GM21526 (cell line): Measurements from ENCODE around the gene TAS2R30.

Source experiments
- ATAC-seq: cut with Tn5 transposase; IDR thresholded peaks from one replicate; pipeline ENCODE4 v1.9.1; 2021; ENCODE audit warnings: moderate library complexity; ENCODE audit not compliant: unreplicated experiment, low FRiP score

Gene TAS2R30, protein sequence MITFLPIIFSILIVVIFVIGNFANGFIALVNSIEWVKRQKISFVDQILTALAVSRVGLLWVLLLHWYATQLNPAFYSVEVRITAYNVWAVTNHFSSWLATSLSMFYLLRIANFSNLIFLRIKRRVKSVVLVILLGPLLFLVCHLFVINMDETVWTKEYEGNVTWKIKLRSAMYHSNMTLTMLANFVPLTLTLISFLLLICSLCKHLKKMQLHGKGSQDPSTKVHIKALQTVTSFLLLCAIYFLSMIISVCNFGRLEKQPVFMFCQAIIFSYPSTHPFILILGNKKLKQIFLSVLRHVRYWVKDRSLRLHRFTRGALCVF

DNA sequence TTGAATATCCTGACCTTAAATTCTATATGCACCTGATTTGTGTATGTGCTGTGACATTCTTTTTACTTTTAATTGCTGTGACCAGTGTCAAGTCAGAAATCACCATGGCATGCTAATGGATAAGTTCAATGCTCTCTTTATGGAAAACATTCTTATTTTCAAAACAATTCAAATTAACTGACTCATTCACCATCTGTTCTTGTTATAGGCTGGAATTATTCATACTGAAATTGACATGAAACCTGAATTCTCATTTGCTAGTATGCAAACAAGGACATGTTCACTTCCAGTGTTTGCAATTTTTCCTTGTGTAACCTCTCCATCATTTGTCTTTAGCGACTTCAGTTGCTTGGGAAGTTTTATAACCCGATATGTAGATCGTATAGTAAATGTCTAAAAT is at the start of gene TAS2R30:
Gene TAS2R30, minus strand, starts transcription at position 340 of the 400 bp plus-strand sequence. CDS start 400 bp downstream, outside the sequence.
- no peak for ATAC-seq

DNA sequence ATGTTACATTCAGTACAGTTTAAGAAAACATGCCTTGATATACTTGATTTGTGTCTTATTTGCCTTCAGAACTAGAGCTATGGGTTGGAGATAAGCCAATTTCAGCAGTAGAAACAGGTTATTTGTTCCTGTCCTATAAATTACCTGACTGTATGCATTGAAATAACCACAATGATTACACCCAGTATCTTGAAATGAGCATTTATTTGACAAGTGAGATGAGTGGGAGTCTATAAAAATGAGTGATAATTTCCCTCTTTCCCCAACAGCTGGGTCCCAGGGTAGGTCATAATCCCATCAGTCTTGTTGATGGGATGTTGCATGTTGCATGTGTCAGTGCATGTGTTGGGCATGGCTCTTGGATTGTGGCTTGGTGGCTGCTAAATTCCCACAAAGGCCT is 48.6 kb upstream of the TAS2R30 start:
- no peak for ATAC-seq

DNA sequence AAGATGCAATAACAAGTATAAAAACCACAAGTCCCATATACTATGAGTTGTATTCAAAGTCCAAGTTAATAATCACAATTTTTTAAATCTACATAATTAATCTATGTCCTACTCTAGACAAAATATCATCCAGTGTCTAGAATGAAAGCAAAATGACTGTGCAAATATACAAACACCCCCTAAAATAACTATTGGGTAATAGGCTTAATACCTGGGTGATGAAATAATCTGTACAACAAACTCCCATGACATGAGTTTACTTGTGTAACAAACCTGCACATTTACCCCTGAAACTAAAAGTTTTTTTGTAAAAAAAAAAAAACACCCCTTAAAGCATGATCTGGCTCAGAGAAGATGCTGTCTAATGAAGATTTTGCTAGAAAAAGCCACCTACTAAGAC is 48.1 kb upstream of the TAS2R30 start:
- ATAC-seq: no peak

DNA sequence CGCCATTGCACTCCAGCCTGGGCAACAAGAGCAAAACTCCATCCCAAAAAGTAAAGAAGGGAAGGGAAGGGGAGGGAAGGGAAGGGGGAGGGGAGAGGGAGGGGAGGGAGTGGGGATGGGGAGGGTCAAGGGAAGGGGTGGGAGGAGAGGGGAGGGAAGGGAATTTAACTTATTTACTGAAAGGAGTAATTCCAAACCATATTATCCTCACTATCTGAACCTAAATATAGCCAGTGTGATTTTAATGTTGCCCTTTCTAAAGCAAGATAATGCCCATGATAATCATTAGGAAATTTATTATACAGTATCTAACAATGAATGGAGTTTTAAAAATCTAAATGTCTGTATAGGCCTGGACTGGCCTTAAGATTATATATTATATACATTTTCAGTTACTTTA is 43.8 kb upstream of the TAS2R30 start:
- ATAC-seq: no peak

DNA sequence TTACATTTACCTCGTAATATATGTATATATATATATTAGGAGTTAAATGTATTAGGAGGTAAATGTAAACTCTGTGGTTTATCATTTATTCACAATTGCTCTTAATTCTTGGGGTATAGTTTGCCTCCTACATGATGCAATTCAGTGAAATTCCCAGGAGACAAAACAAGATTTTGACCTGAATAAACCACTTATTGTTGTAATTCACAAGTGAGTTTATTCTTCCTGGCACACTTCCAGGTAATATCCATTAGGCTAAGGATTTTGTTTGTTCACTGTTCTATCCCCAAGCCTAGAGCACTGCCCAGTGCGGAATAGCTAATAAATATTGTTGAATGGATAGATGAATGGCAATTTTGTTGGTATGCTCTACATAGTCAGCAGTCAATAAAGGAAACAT is 39.6 kb upstream of the TAS2R30 start:
- ATAC-seq: no peak

DNA sequence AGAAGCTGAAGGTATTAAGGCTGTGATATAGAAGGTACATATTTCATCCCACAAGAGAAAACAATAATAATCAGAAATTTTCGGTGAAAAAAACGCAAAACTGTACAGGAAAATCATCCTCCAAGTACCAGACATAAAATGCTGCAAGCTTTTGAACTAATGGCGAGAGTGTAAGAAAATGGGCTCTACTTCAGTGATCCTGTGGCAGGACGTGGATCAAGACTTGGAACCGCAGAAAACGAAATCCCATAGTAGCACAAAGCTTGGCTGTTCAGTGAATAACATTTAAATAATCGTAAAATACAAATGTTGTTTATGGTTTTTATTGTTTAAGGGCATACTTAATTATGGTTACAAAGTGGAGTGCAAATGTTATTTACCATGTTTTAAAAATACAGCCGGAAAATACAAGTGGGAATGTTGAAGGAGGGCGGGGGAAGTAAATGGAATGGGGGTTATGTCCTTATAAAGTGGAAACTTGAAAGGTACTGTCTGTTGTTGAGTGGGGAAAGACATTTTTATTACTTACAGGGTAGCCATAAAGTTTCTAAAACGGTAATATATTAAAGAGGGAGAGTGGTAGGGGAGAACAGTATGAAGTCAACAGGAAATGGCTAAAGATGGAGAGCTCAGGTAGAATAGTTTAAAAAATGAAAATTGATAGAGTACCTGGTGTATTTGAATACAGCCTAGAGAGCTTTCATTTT is 37.7 kb upstream of the TAS2R30 start:
- ATAC-seq: no peak

DNA sequence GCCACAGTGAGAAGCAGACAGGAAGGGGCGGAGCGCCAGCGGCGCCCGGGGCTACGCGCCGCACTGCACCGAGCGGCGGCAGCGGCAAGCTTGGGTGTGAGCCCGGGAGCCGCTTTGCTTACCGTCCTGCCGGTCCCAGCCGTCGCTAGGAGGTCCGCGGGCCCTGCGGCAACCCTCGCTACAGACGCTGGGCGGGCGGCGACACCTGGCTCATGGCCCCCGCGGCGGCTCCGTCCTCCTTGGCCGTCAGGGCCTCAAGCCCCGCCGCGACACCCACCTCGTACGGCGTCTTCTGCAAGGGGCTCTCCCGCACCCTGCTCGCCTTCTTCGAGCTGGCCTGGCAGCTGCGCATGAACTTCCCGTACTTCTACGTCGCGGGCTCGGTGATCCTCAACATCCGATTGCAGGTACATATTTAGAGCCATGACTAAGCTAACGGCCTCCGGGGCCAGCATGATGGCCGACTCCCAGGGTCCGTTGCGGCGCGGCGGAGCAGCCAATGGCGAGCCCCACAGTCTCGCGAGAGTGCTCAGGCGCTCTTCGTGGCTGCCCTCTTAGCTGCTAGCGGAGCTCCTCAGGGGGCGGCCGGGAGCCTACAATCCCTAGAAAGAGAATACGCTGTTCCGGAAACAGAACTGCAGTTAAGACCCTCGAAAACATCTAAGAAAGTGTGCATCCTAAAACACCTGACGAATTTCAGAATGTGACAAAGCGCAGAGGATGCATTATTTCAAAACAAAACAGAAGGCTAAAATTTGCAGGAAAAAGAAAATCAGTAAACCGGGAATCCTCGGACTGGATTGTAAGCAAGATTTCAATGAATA is 36.9 kb upstream of the TAS2R30 start, which contains the start of gene SMIM10L1:
Gene SMIM10L1, plus strand, starts transcription at position 50 of the 824 bp plus-strand sequence. Its CDS starts 163 bp downstream, at position 213.
- peak; percentile 96 for ATAC-seq

DNA sequence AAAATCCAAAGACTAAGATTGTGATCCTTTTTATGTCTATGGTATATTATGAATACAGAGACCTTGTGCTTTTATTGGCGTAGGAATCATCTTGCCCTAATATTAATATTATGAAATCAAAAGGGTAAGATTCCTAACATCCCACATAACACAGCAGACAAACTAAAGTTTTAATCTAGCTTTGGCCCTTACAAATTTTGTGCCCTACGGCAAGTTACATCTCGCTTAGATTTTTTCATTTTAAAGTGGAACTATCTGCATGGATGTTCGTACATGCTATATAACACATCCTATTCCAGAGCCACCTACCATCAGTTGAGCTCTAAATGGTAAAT is 36.3 kb upstream of the TAS2R30 start:
- ATAC-seq: no peak

DNA sequence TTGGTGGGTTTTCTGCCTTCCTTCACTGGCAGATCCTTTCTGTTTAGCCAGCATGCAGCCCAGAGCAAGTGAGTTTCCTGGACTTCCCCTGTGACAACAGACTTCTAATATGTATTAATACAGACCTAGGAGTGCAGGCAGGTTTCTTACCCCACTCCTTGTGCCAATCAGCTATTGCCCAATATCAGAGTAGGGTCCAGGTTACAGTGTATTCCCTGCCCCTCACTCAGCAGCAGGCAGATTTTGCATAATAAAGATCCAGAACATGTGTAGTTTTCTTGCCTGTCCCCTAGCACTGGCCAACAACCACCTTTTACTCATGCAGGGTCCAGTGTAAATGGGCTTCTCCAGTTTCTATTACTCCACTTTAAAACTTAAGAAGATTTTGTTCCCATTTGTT is 31.9 kb upstream of the TAS2R30 start:
- ATAC-seq: no peak

DNA sequence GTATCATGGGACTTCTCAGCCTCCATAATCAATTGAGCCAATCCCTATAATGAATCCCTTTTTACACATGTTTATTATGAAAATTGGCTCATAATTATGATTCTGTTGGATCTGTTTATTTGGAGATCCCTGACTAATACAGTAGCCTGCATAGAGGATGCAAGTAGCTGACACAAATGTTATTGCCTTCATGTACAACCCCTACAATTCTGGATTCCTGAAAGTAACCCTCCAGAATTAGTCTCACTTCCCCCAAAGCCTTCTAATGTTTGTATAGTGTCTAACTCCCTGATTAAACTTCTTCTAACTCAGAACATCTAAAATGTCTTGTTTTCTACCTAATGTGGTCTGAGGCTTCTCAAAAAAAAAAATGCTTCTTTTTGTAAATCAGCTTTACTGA is 29.9 kb upstream of the TAS2R30 start:
- ATAC-seq: no peak

DNA sequence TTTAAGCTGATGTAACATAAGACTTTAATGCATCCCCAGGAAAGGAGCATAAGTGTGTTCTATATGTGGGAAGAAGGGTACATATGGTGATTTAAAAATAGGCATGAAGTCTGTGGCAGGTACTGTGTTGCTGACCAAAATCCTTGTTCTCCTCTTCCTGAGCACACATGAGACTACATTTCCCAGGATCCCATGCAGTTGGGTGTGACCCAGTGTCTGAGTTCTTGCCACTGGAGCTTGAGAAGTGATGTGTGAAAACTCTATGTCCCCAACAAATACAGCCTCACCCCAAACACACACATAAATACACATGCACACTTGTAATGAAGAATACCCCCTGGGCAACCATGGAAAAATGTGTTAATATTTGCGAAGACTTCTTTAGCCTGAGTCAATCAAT is 28.1 kb upstream of the TAS2R30 start:
- no peak for ATAC-seq

DNA sequence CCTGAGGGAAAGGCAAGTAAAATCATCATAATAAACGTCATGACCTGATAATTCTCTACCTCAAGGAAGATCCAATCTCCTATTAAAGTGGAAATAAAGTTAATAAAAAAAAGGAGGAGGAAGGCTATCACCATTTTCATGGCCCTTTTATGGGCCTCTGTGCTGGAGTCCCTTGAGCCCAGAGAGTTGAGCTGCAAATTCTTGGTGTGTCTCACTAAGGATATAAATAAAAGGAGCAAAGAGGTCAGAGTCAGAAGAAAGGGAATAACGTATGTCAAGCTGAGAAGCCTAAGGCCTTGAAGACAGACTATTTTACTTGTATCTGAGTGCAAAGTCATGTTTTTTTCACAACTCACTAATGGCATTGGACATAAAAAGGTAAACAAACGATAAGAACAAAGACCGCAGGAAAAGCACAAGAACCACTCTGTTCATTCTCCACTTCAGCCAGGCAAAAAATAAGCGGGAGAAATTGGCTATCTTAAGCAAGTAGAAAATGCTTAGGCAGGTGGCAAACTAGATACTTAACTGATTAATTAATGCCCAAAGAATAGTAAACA is 24.5 kb upstream of the TAS2R30 start:
- ATAC-seq: no peak

DNA sequence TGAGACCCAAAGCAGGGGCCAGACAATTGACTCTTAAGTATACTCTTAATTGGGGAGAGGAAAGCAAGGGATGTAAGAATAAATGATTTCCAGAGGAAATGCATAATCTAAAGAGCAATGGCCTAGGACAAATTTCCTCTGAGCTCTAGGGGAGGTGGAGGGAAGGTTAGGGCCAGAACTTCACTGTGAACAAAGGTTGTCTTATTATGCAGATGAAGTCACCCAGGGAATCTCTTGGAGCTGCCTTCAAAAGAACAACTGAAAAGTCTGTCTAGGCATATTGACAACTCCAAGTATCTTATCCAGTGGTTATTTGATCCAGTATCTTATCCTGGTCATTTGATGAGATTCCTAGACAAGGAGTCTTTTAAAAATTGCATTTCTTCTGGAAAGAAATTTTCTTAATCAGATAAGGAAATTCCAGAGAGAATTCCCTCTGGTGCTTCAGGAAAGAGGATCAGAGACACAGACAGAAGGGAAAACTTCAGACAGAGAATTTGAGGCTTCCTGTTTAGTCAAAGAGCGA is 20.0 kb upstream of the TAS2R30 start:
- ATAC-seq: no peak

DNA sequence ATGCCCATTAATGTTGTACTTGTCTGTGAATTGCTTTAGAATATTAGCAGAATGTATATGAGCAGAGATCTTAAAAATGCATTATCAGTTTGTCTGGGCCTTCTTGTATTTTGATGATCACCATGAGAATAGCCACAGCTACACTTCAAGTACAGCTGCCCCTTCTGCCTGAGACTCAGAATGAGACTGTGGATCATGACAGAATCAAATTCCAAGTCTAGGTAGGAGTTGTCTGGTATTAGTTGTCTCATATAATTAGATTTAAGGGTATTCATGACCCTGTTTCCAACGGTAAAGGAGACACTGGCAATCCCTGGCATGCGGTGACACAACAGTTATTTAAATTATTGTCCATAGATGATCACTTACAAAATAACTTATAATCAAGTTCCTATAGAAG is 18.3 kb upstream of the TAS2R30 start:
- ATAC-seq: no peak

DNA sequence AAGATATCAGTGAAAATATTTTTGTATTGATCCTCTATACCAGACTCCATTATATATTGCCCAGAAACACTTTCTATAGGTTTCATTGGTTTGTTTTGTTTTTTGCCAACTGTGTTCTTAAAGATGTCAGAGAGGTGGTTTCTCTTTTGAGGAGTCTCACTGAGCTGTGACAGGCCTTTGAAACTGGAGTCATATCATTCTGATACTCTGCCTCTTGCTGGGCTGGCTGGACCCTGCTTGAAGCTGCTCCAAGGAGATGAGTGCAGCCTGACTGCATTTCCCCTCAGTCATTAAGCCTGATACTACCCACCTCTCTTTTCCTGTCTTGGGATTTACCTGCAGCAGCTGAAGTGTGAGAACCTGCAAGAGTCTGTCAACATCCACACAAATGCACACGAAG is 16.4 kb upstream of the TAS2R30 start:
- no peak for ATAC-seq

DNA sequence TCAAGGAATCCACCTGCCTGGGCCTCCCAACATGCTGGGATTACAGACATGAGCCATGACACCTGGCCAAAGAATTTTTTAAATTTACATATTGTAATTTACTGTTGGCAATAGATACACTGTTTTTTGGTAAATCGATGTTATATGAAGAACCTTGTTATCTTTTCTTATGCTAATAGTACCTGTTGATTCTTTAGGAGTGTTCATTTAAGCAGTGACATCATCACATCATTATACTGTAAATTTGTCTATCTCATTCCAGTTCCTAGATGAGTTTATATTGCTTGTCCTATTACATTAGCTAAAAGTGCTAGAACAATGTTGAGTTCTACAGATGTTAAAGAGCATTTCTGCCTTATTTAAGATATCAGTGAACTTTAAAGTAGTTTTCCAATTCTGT is 13.0 kb upstream of the TAS2R30 start:
- ATAC-seq: no peak

DNA sequence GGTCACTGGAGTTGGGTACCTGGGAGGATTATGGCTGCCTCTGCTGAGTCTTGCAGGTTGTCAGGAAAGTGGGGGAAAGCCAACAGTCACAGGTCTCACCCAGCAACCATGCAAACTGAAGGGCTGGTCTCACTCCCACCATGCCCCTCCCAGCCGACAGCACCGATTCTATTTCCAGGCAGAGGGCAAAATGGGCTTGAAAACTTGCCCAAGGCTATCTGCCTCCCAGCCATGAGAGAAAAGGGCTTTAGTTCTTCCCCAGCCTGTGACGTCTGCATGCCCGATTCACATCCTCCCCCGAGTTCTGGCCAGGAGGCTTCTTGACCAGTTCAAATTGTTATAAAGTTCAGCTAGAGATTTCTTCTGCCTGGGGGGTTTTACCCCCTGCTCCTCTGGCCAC is 9.9 kb upstream of the TAS2R30 start:
- ATAC-seq: no peak

DNA sequence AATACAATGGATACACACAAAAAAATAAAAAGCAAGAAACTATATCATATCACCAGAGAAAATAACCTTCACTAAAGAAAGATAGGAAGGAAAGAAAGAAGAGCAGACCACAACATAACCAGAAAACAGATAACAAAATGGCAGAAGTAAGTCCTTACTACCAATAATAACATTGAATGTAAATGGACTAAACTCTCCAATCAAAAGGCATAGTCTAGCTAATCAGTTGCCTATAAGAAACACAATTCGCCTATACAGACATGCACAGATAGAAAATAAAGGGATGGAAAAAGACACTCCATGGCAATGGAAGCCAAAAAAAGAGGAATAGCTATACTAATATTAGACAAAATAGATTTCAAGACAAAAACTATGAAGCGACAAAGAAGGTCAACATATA is 8.9 kb upstream of the TAS2R30 start:
- no peak for ATAC-seq

DNA sequence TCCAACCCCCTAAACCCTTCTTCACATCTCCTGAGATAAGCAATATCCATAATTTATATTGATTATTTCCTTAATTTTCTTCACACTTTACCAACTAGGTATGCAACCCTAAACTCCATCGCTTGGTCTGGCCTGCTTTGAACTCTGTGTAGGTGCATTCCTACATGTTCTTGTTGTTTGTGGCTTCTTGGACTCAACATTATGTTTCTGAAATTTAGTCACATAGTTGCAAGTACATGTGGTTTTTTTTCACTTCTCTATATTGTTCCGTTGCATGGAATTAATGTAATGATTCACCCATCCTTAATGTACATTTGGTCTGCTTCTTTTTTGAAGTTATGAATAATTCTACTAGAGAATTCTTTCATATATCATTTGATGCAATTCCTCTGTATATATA is 1.6 kb upstream of the TAS2R30 start:
- no peak for ATAC-seq

DNA sequence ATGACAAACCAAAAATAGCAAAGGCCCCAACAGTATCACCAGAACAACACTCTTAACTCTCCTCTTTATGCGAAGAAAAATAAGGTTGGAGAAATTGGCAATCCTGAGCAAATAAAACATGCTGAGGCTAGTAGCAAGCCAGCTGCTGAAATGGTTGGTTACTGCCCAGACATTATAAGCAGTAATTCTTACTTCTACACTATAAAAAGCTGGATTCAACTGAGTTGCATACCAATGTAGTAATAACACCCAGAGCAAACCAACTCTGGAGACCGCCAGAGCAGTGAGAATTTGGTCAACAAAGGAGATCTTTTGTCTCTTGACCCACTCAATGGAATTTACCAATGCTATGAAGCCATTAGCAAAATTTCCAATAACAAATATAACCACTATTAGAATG is 628 bp downstream of the TAS2R30 start:
- ATAC-seq: no peak

DNA sequence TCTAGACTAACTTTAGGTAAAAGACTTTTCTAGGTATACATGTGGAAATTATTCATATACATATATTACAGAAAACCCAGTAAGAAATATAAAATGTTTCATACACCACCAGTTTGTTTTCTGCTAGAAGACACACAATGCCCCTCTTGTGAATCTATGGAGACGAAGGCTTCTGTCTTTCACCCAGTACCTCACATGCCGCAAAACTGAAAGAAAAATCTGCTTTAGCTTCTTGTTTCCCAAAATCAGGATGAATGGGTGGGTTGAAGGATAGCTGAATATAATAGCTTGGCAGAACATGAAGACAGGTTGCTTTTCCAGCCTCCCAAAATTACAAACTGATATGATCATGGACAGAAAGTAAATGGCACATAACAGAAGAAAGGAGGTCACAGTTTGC is 1.3 kb downstream of the TAS2R30 start:
- no peak for ATAC-seq
